Activated CD8-positive, alpha-beta T cell treated with anti-CD3 and anti-CD28 coated beads, Interleukin-2, amount 10 ng/mL, durations not matched to agents 7 days and 5 days (primary cell): ENCODE measurements around the gene AMOTL2. TPM values are rescaled to one million over a fixed set of nuclear protein-coding genes. Genes with fewer than 3 reads are reported as not detected.

Experiments
- ATAC-seq: fragments of 150-1000 bp; cut with Tn5 transposase; one replicate; pipeline ENCODE4 v1.10.0; 2021; ENCODE audit warnings: moderate library complexity
- CTCF ChIA-PET: fragments of 350-600 bp; sonication (Branson Sonifier 250); formaldehyde crosslinking; loops from one replicate; lab custom pipeline; 2021; ENCODE audit warnings: antibody characterized with exemption; lab: Charles Lee
- POLR2A ChIA-PET: fragments of 350-600 bp; sonication (Branson Sonifier 250); formaldehyde crosslinking; loops from one replicate; lab custom pipeline; 2021; ENCODE audit warnings: antibody characterized with exemption; lab: Charles Lee
- DNase-seq: peaks from one replicate; pipeline ENCODE4 v3.0.0-alpha.2; 2020
- H3K27ac Mint-ChIP-seq: one replicate; pipeline ENCODE4 v1.8.0; 2021; ENCODE audit warnings: mild to moderate bottlenecking, mixed read lengths
- H3K27me3 Mint-ChIP-seq: one replicate; pipeline ENCODE4 v1.8.0; 2021; ENCODE audit warnings: low read depth, mixed read lengths
- H3K36me3 Mint-ChIP-seq: one replicate; pipeline ENCODE4 v1.8.0; 2021; ENCODE audit warnings: low read depth, mixed read lengths
- H3K4me1 Mint-ChIP-seq: one replicate; pipeline ENCODE4 v1.8.0; 2021; ENCODE audit warnings: low read depth, mixed read lengths
- H3K4me3 Mint-ChIP-seq: one replicate; pipeline ENCODE4 v1.8.0; 2021; ENCODE audit warnings: mild to moderate bottlenecking, mixed read lengths
- H3K9me3 Mint-ChIP-seq: one replicate; pipeline ENCODE4 v1.8.0; 2022; ENCODE audit warnings: mixed read lengths; ENCODE audit not compliant: insufficient read depth
- total RNA-seq, 2 experiments: library from RNA; stranded (reverse); gene quantifications; one replicate each; pipeline ENCODE4 v1.2.3, GENCODE V29; 2021

Gene AMOTL2
- total RNA-seq, 2 experiments from 2014 or later, result not detected

GRCh38 chr3:134393074-134393473 is 18.8 kb upstream of the AMOTL2 start:
- ATAC-seq (no peak), DNase-seq (no peak)
- Mint-ChIP-seq H3K9me3 (no peaks in the 10 kb centered on the region), H3K36me3 (no peaks in the 10 kb centered on the region), H3K27me3 (peaks cover 27% of the 10 kb centered on the region), H3K4me3 (no peak overlapping the region), H3K27ac (no peak overlapping the region), H3K4me1 (no peaks in the 10 kb centered on the region)
- ChIA-PET CTCF (no interaction called here), POLR2A (no interaction called here)

GRCh38 chr3:134392336-134392983 is 18.2 kb upstream of the AMOTL2 start:
- no peaks in the 10 kb centered on the region for H3K36me3 Mint-ChIP-seq
- H3K9me3 Mint-ChIP-seq, result no peaks in the 10 kb centered on the region
- no peak overlapping the region for H3K4me3 Mint-ChIP-seq
- POLR2A ChIA-PET, result no interaction called here
- DNase-seq, result no peak
- H3K4me1 Mint-ChIP-seq, result no peaks in the 10 kb centered on the region
- no peak for ATAC-seq
- peaks cover 31% of the 10 kb centered on the region for H3K27me3 Mint-ChIP-seq
- CTCF ChIA-PET, result no interaction called here
- no peak overlapping the region for H3K27ac Mint-ChIP-seq

- H3K9me3 Mint-ChIP-seq, result no peaks in the 10 kb centered on the region
- peaks cover 32% of the 10 kb centered on the region for H3K27me3 Mint-ChIP-seq
- ChIA-PET CTCF (no interaction called here), POLR2A (no interaction called here)
- no peak overlapping the region for H3K4me3 Mint-ChIP-seq
- DNase-seq (no peak), ATAC-seq (no peak)
- no peaks in the 10 kb centered on the region for H3K4me1 Mint-ChIP-seq
- no peaks in the 10 kb centered on the region for H3K36me3 Mint-ChIP-seq
- no peak overlapping the region for H3K27ac Mint-ChIP-seq
These were observed 15.6 kb upstream of the AMOTL2 start for GRCh38 chr3:134389865-134390264.

DNA sequence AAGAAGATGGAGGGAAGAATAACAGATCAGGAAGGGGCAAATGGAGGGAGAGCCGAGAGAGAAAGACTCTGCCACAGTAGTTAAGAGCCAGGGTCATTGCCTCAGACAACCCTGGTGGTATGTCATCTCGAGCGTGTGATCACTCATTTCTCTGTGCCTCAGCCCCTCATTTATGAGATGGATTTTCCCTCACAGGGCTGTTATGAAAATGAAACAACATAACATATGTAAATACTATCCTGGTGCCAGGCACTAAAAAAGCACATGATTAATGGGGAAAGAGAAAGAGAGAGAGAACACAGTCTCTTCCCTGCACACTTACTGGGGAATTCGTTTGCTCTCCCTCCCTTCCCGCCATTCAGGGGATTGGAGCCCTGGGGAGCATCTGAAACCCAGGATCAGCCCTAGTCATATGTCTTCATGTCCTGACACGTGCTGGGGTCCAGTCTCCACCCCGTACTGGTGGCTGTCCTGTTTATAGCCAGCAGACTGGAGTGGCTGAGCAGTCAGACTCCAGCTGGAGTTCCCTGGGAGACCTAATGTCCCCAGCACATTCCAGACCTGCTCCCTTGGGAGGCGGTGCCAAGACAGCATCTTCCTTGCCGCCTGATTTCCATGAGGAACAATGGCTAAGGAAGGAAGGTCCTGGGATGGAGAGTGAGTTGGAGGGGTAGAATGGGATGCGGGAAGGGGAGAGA is 14.7 kb upstream of the AMOTL2 start:
- H3K4me3 Mint-ChIP-seq, result no peak overlapping the region
- H3K27me3 Mint-ChIP-seq, result peaks cover 27% of the 10 kb centered on the region
- POLR2A ChIA-PET, result no interaction called here
- H3K4me1 Mint-ChIP-seq, result no peaks in the 10 kb centered on the region
- DNase-seq (no peak), ATAC-seq (no peak)
- H3K9me3 Mint-ChIP-seq, result no peaks in the 10 kb centered on the region
- CTCF ChIA-PET, result no interaction called here
- no peak overlapping the region for H3K27ac Mint-ChIP-seq
- H3K36me3 Mint-ChIP-seq, result no peaks in the 10 kb centered on the region

DNA sequence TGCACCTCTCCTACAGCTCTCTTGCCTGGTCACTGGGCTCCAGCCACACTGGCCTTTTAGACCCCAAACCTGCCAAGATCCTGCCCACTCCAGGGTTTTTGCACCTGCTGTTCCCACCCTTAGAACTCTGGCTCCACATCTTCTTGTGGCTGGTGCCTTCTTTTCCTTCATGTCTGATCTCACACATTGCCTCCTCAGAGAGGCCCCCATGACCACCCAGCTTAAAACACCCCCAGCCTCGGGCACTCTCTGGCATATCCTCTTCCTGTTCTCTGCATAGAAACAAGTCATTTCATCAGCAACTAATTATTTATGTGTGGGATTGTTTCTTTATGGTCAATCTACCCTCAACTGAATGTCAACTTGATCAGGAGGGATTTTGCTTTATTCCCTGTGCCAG is 14.0 kb upstream of the AMOTL2 start:
- H3K4me1 Mint-ChIP-seq, result no peaks in the 10 kb centered on the region
- no peak overlapping the region for H3K27ac Mint-ChIP-seq
- no peaks in the 10 kb centered on the region for H3K9me3 Mint-ChIP-seq
- H3K27me3 Mint-ChIP-seq, result peaks cover 24% of the 10 kb centered on the region
- H3K4me3 Mint-ChIP-seq, result no peak overlapping the region
- no peak for DNase-seq
- ATAC-seq, result no peak
- CTCF ChIA-PET, result no interaction called here
- no peaks in the 10 kb centered on the region for H3K36me3 Mint-ChIP-seq
- POLR2A ChIA-PET, result no interaction called here

GRCh38 chr3:134387293-134387692 is 13.0 kb upstream of the AMOTL2 start:
- ChIA-PET CTCF (no interaction called here), POLR2A (no interaction called here)
- Mint-ChIP-seq H3K9me3 (no peaks in the 10 kb centered on the region), H3K27ac (no peak overlapping the region), H3K36me3 (no peaks in the 10 kb centered on the region), H3K4me3 (no peak overlapping the region), H3K27me3 (peaks cover 20% of the 10 kb centered on the region), H3K4me1 (no peaks in the 10 kb centered on the region)
- DNase-seq, result no peak
- ATAC-seq, result no peak

DNA sequence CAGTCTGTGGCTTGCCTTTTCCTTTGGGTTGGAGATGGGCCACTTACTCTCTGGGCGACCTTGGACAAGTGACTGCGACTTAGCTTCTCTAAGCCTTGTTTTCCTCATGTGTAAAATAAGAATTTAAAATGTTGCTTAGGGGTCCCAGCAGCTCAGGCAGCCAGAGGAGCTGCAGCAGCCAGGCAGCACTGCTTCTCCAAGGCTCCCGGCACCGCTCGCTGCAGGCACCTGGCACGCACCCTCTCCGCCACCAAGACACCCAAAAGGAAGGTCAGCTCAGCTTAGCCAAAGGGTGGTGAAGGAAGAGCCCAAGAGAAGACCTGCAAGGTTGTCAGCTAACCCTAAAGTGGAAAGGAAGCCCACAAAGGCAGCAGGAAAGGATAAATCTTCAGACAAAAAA is 10.7 kb upstream of the AMOTL2 start:
- DNase-seq (no peak), ATAC-seq (no peak)
- ChIA-PET CTCF (no interaction called here), POLR2A (no interaction called here)
- Mint-ChIP-seq H3K27me3 (peaks cover 27% of the 10 kb centered on the region), H3K36me3 (no peaks in the 10 kb centered on the region), H3K9me3 (no peaks in the 10 kb centered on the region), H3K4me1 (no peaks in the 10 kb centered on the region), H3K27ac (no peak overlapping the region), H3K4me3 (no peak overlapping the region)

GRCh38 chr3:134381831-134382442 is 7.7 kb upstream of the AMOTL2 start:
- ATAC-seq (no peak), DNase-seq (no peak)
- Mint-ChIP-seq H3K4me1 (no peaks in the 10 kb centered on the region), H3K36me3 (no peaks in the 10 kb centered on the region), H3K9me3 (no peaks in the 10 kb centered on the region), H3K4me3 (no peak overlapping the region), H3K27me3 (peaks cover 25% of the 10 kb centered on the region), H3K27ac (no peak overlapping the region)
- ChIA-PET CTCF (interaction anchor here (1.1 kb wide), 1 partner anchor 17 kb away, joined by 3 read pairs; no protein-coding TSS in a partner anchor), POLR2A (no interaction called here)

GRCh38 chr3:134381076-134381475 is 6.8 kb upstream of the AMOTL2 start:
- no peak for ATAC-seq
- Mint-ChIP-seq H3K36me3 (no peaks in the 10 kb centered on the region), H3K4me3 (no peak overlapping the region), H3K4me1 (no peaks in the 10 kb centered on the region), H3K27me3 (peaks cover 31% of the 10 kb centered on the region), H3K27ac (no peak overlapping the region), H3K9me3 (no peaks in the 10 kb centered on the region)
- CTCF ChIA-PET, result interaction anchor here (1.1 kb wide), 1 partner anchor 16 kb away, joined by 3 read pairs; no protein-coding TSS in a partner anchor
- POLR2A ChIA-PET, result no interaction called here
- no peak for DNase-seq

DNA sequence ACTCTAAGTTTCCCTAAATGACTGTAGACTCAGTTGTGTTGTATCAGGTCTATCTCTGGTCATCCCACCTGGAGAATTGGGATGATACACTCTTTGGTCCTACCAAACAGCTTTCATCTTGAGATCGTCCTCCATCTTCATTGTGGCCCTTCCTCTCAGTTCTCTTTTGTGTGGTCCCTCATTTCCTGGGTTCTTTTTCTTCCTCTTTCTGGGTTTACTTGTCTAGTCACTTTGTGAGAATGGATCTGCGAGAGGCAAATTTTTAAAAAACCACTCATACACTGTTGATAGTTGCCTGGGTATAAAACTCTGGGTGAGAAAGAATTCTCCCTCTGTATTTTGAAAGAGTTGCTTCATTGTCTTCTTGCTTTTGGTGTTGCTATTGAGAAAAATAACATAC is 6.0 kb upstream of the AMOTL2 start:
- Mint-ChIP-seq H3K27ac (no peak overlapping the region), H3K27me3 (peaks cover 35% of the 10 kb centered on the region)
- CTCF ChIA-PET, result no interaction called here

DNA sequence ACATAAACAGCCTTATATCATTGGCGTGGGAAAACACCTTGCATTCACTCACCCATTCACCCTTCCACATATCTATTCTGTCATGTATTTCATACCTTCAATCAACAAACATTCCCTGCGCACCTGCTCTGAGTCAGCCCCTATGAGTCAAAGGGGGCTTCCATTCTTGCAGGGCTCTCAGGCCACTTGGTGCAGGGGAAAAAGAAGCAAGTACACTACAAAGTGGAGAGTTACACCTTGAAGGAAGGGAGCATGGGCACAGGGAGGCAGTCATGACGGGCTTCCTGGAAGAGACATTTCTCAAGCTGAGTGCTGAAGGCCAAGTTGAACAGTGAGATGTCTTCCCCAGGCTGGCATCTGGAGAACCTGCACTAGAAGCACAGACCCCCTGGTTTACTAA is 4.6 kb upstream of the AMOTL2 start:
- Mint-ChIP-seq H3K27ac (no peak overlapping the region), H3K4me3 (no peak overlapping the region), H3K9me3 (no peaks in the 10 kb centered on the region), H3K36me3 (no peaks in the 10 kb centered on the region), H3K27me3 (peaks cover 45% of the 10 kb centered on the region), H3K4me1 (peaks cover 10% of the 10 kb centered on the region)
- ATAC-seq (no peak), DNase-seq (no peak)
- POLR2A ChIA-PET, result no interaction called here
- CTCF ChIA-PET, result interaction anchor here (1.0 kb wide), 2 partner anchors 14 to 71 kb away, joined by 3 to 4 read pairs; no protein-coding TSS in a partner anchor

More for the DNA sequence above, 6.0 kb upstream of the AMOTL2 start:
- Mint-ChIP-seq H3K4me1 (peaks cover under 1% of the 10 kb centered on the region), H3K9me3 (no peaks in the 10 kb centered on the region), H3K36me3 (no peaks in the 10 kb centered on the region), H3K4me3 (no peak overlapping the region)
- POLR2A ChIA-PET, result no interaction called here
- ATAC-seq (no peak), DNase-seq (no peak)

GRCh38 chr3:134378384-134378783 is 4.1 kb upstream of the AMOTL2 start:
- Mint-ChIP-seq H3K4me1 (peaks cover 10% of the 10 kb centered on the region), H3K27me3 (peaks cover 46% of the 10 kb centered on the region), H3K9me3 (no peaks in the 10 kb centered on the region), H3K27ac (no peak overlapping the region), H3K36me3 (no peaks in the 10 kb centered on the region), H3K4me3 (no peak overlapping the region)
- ATAC-seq (peak; percentile 48), DNase-seq (peak; percentile 38)
- ChIA-PET CTCF (interaction anchor here (1.0 kb wide), 2 partner anchors 14 to 71 kb away, joined by 3 to 4 read pairs; no protein-coding TSS in a partner anchor), POLR2A (no interaction called here)
